ENCODE results near the gene IL21R.
"Not testable (repeated sequence)": the region's sequence is repeated elsewhere in the genome, so short reads cannot be mapped to it uniquely, and the experiment has no call there.

The IL21R gene

DNA sequence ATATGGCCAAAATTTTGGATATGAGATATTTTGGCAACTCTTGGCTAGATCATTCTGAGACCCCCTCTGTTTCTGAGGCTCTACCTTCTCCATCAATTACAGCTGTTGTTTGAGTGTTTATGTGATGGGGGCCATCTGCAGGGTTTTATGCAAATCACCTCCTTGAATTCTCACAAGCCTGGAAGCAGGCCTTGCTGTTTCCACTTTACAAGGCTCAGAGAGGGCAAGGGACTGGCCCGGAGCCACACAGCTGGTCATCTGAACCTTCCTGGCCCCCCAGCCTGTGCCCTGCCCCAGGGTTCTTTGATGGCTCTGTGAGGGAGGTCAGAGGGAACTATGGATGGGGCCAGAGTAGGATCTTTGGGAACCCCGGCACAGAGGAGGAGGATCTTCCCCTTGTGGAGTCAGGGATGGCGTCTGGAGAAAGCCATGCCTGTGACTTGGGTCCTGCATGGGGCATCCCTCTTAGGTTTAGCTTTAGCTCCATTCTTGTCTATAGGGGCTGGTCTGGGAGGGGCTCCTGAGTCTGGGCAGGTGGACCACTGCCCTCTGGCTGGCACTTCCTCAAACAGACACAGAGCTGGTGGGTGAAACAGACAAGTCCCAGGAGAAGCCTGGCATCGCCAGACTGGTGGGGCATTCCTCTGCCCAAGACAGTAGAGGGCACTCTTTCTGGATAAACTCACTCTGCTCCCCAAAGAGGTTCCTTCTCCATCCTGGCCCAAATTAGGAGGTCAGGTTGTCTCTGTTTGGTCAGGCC lies 26.2 kb downstream of the IL21R start:
- peak; percentile 29 to 61 (median 46) for DNase-seq

DNA sequence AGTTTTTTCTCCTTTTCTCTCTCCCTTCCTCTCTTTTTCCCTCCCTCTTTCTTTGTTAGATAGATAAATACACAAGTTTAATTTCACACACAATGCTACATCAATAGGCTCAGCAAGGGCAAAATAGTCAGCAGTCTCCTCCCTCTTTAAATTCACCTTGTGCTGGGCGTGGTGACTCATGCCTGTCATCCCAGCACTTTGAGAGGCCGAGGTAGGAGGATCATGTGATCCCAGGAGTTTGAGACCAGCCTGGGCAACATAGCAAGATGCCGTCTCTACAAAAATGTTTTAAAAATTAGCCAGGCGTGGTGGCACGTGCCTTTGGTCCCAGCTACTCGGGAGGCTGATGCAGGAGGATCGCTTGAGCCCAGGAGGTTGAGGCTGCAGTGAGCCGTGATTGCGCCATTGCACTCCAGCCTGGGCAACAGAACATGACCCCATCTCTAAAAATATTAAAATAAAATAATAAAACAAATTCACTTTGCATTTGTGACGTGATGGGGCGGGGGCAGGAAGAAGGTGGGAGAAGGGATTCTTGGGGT lies 27.4 kb downstream of the IL21R start:
- no peak for DNase-seq

GRCh38 chr16:27429981-27430441 lies 28.0 kb downstream of the IL21R start:
- DNase-seq, result no peak

GRCh38 chr16:27430512-27430911 lies 28.5 kb downstream of the IL21R start:
- DNase-seq, result no peak

GRCh38 chr16:27430923-27431484 lies 29.0 kb downstream of the IL21R start:
- DNase-seq, result peak; percentile 76 to 91 (median 87)

GRCh38 chr16:27431773-27432532 lies 30.0 kb downstream of the IL21R start:
- DNase-seq, result peak in 1 of 3 donors; percentile 27

DNA sequence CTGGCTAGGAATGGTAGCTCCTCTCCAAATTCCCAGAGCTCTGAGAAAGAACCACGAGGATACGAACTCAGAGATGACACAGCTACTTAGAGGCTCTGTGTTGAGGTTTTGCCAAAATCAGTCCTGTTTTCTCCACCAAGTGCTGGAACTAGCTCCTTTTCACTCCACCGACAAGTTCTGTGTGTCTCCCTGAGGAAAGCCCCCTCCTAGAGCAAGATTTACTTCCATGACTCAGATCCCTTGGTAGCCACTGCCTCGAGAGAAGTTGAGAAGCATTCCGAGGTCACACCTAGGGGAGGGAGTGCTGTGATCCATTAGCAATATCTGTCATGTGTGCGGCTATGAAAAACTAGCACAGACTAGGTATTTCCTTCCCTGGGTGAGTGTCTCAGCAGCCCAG lies 30.6 kb downstream of the IL21R start:
- peak; percentile 63 to 79 (median 74) for DNase-seq

DNA sequence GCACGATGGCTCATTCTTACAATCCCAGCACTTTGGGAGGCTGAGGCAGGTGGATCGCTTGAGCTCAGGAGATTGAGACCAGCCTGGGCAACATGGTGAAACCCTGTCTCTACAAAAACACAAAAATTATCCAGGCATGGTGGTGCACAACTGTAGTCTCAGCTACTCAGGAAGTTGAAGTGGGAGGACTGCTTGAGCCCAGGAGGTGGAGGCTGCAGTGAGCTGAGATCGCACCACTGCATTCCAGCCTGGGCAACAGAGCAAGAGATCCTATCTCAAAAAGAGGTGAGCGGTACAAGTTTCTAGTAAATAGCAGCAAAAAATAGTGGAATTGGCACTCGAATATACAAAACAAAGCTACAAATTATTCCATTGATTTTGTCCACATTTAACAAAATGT lies 31.2 kb downstream of the IL21R start:
- DNase-seq, result not testable (repeated sequence)

DNA sequence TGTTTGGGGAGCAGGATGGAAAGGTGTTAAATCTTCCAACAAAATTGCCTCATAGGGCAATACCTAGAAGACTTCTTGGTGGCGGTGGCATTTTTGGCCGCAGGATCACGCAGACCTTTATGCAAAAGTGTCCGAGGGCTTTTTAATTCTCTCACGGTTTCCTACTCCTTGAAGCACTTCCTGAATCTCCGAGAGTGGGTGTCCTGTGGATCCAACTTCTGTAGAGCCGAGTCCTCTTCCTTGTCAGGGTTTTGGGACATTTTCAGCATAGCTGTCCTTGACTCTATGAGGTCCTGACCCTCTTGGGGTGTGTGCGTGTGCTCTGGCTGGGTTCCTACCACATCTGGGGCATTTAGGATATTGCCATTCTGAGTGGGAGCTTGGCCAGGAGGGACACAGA lies 31.7 kb downstream of the IL21R start:
- DNase-seq, result peak in 1 of 3 donors; percentile 29

DNA sequence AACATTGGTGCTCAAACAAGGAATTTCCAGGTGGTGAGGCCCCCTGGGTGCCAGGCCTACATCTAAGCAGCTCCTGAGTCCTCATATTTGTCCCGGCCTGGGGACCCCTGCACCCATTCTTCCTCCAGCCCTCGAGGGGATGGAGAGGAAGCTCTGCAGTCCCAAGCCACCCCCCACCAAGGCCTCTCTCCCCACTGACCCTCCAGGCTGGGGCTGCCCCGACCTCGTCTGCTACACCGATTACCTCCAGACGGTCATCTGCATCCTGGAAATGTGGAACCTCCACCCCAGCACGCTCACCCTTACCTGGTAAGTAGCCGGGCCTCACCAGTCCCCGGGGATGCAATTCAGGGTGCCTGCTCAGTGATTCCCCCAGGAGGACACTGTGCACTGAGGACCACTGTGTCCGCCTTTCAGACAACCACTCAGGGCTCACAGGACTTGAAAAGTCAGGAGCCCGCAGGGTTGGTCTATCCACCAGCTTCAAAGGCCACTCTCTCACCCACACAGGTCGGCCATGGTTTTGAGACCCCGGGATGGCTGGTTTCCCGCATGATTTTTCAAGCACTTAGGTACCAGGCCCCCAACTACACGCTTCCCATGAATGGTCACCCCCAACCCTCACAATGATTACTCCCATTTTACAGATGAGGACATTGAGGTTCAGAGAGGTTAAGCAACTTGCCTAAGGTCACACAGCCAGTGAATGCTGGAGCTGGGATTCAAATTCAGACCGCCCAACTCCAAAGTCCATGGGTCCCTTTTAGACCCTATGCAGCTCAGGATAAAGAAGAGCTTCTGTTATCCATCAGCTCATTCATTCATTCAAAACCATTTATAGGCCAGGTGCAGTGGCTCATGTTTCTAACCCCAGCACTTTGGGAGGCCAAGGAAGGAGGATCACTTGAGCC lies 32.4 kb downstream of the IL21R start:
- no peak for DNase-seq

DNA sequence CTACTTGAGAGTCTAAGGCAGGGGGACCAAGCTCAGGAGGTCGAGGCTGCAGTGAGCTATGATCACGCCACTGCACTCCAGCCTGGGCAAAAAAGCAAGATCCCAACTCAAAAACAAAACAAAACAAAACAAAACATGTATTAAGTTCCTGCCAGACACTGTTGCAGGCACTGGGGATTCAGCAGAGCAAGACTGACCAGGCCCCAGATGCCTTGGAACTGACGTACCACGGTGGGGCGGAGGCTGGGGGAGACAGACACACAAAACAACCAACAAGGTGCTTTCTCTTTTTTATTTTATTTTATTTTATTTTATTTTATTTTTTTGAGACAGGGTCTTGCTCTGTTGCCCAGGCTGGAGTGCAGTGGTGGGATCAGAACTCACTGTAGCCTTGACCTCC lies 33.2 kb downstream of the IL21R start:
- not testable (repeated sequence) for DNase-seq

- DNase-seq, result no peak
Measured at GRCh38 chr16:27436065-27436464, 34.1 kb downstream of the IL21R start.

DNA sequence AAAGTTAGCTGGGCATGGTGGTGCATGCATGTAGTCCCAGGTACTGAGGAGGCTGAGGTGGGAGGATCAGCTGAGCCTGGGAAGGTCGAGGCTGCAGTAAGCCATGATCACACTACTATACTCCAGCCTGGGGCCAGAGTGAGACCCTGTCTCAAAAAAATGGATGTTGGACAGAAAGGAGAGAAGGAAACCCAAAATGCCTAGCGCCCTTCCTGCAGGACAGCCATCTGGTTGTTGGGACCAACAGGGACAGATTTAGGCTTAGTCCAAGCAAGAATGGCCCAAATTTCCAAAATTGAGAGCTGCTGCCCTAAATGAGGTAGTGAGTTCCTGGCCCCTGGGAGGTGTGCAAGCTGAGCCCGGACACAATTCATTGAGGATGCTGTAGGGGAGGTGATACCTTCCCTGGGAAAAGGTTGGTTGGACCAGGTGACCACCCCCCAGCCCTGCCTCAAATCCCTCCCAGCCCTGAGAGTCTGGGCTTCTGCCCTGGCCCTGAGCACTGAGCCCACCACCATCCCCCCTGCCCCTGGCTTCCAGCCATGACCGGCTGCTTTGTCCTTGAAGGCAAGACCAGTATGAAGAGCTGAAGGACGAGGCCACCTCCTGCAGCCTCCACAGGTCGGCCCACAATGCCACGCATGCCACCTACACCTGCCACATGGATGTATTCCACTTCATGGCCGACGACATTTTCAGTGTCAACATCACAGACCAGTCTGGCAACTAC lies 35.1 kb downstream of the IL21R start:
- DNase-seq, result no peak

GRCh38 chr16:27437946-27438345 lies 36.0 kb downstream of the IL21R start:
- DNase-seq, result no peak

DNA sequence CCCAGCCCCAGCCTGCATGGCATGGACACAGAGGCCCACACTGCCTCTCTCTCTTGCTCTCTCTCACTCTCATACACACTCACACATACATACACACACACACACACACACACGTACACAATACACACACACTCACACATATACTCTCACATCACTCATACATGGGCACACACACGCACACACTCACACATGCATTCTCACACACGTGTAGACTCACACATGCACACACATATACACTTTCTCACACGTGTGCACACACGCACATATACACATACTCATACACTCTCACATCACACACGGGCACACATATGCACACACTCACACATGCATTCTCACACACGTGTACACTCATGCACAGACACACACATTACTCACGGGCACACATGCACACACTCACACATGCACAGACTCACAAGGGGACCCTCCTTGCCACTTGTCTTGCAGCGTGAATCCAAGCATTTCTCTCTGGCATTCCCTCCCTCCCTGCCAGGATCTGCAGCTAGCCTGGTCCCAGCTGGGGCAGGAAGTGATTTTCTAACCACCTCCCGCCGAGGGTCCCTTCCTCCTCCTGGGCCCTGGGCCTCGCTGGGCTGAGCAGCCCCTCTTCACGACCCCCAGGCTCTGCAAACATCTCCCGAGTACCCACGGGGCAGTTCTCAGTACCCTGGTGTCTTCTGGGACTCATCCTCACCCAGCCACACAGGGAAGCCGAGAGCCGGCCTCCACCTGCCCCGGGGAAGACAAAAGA lies 37.5 kb downstream of the IL21R start:
- DNase-seq, result no peak

DNA sequence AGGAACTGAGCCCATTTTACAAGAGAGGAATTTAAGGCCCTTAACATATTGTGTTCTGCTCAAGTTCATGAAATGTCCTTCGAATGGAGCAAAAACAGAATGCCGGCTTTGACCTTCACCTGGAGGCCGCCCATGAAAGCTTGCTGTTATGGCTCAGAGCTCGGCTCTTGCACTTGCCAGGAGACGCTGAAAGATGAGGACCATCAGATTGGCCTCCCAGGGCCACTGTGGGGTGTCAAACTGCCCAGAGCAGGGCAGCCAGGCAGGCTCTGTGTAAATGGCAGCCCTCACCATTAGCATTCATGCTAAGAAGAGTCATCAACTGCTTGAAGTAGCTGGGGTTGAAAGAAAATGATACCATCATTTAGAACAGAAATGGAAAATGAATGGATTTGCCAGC lies 39.3 kb downstream of the IL21R start:
- no peak for DNase-seq

GRCh38 chr16:27441998-27442397 lies 40.0 kb downstream of the IL21R start:
- DNase-seq, result no peak

- DNase-seq, result no peak
Measured at GRCh38 chr16:27444015-27444414, 42.0 kb downstream of the IL21R start.

GRCh38 chr16:27444470-27444869 lies 42.5 kb downstream of the IL21R start:
- no peak for DNase-seq

GRCh38 chr16:27445502-27446175 lies 43.7 kb downstream of the IL21R start:
- DNase-seq, result no peak

Measured in suppressor macrophage treated with lipopolysaccharide for 1 hour (primary cell).